Body of pancreas (tissue), 4 donors: ENCODE measurements around the gene LYRM4.

Experiments used
- CTCF ChIP-seq, 7 experiments: fragments of 450-650 bp in 4 of 7; fragments of 200-600 bp in 3 of 7; sonication (generic) in 3 of 7; IDR thresholded peaks; one replicate each; pipeline ENCODE4 v1.5.1; 2016 to 2019; ENCODE audit warnings: antibody characterized with exemption in 7 of 7
- POLR2A ChIP-seq, 3 donors: fragments of 450-650 bp; IDR thresholded peaks; one replicate each; pipeline ENCODE4 v1.6.1; 2016; ENCODE audit warnings: antibody characterized with exemption in 3 of 3, mild to moderate bottlenecking in 2 of 3

- no peak for TF ChIP-seq POLR2A (IDR thresholded peaks at IDR 0.05)
- no peak for TF ChIP-seq CTCF (IDR thresholded peaks at IDR 0.05)
Measured at GRCh38 chr6:5151955-5152401, 108.8 kb downstream of the LYRM4 start.
